Renal cortical epithelial cell (primary cell): ENCODE data around the gene CSNK1E. TPM values are rescaled to one million over a fixed set of nuclear protein-coding genes. Genes with fewer than 3 reads are reported as not detected.
A peak's percentile ranks its signal among the peaks of the same experiment; 100 is the strongest.

Experiments
- DNase-seq: peaks from one replicate; pipeline ENCODE4 v3.0.0-alpha.2; 2011; ENCODE audit warnings: low read depth
- total RNA-seq: library from RNA; depleted of rRNA; stranded (reverse); fragments of >200 nt; gene quantifications from 2 replicates; pipeline ENCODE4 v1.2.3, GENCODE V29; 2014

CSNK1E gene
- total RNA-seq, 1 donor from 2014 or later = 118 TPM

DNA sequence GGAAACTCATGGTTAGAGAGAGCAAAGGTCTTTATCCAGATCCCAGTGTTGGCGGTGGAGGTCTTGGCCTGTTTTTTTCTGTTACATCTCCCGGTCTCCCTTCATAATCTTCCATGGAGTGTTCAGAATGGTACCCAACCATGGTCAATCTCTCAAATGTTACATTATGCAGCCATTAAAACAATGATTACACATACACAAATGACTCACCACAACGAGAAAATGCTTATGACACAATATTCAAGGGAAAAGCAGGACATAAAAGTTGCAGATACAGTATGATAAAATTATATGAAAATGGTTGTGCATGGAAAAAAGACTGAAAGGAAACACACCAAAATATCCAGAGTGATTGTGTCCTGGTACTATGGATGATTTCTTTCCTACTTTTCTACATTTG is 17.8 kb upstream of the CSNK1E start:
- no peak for DNase-seq

DNA sequence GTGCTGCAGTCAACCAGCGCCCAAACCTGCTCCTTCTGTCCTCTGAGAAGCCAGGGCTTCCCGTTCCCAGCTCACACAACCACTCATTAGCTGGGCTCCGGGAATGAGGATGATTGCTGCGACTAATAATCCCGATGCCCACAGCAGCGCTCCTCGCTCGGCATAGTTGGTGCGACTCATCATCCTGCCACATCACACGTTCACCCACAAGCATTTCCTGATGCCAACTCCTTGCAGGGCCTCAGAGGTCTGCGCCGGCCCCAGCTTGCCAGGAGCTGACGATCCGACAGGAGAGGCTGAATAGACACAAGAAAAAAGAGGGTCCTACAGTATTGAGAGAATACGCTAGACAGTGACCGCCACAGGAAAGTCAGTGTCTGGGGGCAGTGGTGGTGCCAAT is 10.6 kb upstream of the CSNK1E start:
- peak; percentile 75 for DNase-seq

DNA sequence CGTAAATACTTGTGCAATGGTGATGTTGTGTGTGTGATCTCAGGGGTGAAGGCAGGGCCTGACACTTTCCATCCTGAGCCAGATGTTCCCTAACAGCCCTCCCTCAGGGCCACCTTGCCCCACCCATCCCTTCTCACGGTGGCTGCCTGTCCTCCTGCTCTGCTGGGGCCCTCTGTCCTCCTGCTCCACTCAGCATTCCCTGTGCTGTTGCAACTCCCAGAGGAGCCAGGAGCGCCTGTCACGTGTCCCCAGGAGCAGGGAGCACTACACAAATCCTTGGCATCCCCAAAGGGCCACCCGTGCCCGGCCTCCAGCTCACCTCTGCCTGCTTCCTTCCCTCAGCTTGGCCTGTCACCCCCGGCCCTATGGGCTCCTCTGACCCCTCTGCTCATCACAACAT is 10.2 kb upstream of the CSNK1E start:
- no peak for DNase-seq

DNA sequence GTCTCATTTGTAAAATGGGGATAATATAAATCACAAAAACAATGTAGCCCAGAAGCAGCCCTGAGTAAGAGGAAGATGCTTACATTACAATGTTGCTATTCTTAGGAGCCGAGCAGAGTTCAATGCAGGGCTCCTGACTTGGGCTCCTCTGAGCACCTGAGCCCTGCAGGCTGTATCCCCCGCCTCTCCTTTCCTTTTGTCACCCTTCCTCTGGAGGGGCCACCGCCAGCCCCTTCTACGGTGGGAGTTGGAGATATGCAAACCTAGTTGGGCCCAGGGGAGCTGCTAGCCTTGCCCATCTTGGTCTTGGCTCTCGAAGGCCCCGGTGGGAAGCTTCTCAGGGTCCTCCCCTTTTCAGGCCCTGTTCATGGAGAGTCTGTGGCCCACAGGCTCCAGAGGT is 8.4 kb upstream of the CSNK1E start:
- DNase-seq = no peak

DNA sequence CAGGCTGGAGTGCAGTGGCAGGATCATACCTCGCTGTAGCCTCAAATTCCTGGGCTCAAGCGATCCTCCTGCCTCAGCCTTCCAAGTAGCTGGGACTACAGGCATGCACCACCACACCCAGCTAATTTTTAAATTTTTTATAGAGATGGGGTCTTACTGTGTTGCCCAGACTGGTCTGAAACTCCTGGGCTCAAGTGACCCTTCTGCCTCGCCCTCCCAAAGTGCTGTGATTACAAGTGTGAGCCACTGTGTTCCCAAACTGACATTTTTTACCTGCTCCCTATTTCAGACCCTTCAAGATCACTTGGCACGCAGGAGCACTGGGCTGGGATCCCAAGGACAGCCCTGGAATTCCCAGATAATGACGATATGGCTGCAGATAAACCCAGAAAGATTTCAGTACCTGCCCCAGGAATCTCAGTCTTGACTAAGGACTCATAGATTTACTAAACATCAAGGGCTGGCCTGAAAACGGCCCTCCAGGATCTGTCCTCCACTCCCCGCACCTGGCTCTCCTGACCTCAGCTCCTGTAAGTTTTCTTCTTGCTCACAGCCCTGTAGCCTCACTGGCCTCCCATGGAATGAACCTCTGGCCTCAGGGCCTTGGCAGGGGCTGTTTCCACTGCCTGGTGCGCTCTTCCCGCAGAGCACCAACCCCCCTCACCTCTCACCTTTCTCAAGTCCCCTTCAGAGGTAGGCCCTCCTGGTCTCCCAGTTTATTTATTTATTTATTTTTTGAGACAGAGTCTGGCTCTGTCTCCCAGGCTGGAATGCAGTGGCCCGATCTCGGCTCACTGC is 3.6 kb upstream of the CSNK1E start:
- no peak for DNase-seq

DNA sequence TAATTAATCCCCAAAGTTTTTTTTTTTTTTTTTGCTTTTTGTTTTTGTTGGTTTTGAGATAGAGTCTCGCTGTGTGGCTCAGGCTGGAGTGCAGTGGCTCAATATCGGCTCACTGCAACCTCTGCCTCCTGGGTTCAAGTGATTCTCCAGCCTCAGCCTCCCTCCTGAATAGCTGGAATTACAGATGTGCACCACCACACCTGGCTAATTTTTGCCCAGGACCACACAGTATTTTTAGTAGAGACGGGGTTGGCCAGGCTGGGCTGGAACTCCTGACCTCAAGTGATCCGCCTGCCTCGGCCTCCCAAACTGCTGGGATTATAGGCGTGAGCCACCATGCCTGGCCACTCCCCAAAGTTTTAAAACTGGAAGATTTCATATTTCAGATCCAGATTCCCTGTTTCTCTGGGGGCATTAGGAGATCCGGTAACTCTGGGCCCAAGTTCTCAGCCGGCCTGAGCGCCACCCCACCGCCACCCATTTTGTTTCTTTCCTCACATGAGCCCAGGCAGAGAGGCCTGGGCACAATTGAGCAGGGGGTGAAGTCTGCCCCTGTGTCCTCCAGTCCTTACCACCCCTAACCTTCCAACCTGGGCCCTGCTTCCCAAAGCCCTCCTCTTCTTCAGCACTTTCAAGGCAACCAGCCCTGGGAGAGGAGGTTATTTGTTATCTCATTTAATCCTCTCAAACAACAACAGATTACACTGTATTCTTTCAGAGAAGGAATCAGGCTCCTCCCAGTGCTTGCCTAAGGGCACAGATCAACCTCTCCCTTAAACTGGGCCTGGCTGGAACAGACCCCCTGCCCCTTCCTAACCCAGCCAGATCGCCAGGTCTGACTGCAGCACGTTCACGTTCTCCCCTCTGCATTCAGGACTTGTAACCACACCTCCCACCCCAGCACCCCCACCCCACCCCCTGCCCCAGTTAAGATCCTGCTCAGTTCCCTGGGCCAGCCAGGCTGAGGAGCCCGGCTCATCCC is 1.9 kb upstream of the CSNK1E start:
- DNase-seq = no peak

DNA sequence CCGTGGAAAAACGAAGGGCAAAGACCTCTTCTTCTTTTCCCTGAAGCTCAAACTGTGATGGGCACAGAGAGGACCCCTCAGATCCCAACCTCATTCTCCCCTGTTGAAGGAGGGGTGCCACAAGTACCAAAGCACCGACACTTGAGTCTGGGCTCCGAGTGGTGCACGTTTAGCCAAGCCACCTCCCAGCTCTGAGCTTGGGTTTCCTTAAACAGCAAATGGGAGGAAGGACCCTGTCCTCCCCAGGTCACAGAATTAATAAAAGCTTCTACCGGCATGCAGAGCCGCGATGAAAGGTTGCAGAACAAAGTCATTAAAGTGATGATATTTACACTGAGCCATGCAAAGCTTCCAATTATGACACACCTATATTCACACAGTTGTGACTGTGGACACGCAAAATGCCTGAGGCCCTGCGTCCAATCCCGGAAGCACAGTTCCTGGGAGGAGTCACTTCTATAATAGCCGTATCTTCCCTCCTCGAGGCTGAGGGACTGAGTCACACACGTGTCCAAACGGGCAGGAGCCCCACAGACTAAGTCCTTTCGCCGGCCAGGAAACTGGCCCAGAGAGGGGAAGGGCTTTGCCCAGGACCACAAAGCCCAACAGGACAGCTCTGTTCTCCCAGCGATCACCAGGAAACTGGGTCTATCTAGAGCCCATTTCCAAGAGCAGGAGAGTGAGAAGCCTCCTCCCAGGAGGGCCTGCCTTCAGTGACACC is 922 bp upstream of the CSNK1E start:
- DNase-seq = peak; percentile 86

DNA sequence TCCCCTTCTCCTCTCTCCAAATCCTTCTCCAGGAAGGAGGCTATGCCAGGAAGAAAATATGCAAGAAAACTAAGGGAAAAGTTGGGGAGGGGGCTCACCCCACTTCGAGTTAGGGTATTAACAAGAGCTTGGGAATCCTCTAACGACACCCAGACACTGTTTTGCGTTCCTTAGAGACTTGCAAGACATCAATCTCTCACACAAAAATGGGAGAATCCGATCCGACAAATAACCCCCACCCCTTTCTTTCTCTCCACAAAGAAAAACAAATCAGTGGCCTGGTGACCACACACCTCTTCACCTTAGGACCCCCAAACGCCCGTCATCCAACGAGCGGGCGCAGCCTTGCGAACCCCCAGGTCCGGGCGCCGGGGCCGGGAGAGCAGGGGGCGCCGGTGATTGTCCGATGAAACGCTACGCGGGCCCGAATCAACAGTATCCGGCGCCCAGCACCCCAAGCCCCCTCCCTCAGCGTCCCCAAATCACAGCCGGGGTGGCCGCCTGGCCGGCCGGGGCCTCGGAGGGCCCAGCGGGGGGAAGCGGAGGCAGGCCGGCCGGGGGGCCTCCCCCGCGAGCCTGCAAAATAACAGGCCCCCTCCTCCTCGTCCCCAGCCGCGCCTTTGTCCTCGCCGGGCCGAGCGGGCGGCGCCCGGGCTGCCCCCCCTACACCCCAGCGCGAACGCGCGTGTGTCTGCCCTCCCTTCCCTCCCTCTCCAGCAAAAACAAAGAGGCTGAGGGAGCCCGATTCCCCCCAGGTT is 690 bp downstream of the CSNK1E start:
- no peak for DNase-seq

DNA sequence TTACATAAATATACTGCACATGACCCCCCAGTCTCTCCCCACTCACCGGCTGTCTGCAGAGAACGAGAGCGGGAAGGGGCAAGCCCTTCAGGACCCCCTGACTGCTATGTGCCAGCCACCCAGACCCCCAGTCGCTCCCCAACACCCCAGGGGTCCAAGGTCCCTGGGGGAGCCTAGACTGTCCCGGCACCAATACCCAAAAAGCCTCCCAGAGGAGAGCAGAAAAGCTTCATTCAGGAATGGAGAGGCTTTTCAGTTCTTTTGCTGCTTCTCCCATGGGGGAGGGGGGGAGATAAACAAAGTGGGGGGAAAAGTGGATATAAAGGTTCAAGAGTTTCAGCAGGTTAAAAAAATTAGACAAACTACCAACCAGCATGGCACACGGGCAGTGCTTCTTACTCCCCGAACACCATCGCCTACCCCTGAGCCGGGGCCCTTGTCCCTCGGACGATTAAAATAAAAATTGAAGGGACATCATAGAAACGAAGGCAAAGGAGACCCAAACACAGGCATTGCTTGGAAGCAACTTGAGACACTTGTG is 1.3 kb downstream of the CSNK1E start:
- no peak for DNase-seq

DNA sequence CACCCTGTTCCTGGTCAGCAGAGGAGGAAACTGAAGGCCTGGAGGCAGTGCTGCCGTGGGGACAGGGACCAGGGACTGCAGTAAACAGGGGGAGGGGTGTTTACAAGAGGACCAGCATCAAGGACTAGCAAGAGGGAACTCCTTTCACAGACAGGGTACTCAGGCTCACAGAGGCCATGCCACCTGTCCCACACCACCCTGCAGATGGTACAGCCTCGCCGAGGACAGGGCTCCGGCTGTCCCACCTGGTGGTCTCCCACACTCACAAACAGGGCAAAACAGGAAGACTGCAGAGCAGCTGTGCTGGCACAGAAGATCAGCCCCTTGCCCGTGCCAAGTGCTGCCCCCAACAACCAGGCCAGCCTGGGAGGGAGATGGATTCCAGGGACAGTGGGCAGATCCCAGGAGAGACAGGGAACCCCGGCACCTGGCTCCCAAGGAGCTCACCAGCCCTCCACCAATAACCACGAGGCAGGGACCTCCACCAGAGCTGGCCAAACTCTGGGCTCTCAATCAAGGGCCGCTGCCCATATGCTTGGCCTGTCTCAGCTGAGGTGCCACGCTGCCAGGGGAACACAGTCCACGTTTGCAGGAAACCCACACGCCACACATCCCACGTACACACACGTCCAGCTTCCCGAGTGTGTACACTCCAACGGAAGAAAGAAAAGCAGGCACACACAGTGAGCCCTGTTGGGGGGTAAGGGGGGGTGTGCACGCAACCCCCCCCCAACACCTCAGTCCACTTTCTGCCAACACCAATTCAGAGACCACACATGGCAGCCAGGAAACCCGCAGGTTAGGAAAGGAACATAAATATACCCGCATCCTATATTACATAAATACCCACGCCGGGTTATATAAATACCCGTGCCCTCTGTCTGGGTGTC is 2.1 kb downstream of the CSNK1E start:
- DNase-seq = no peak

DNA sequence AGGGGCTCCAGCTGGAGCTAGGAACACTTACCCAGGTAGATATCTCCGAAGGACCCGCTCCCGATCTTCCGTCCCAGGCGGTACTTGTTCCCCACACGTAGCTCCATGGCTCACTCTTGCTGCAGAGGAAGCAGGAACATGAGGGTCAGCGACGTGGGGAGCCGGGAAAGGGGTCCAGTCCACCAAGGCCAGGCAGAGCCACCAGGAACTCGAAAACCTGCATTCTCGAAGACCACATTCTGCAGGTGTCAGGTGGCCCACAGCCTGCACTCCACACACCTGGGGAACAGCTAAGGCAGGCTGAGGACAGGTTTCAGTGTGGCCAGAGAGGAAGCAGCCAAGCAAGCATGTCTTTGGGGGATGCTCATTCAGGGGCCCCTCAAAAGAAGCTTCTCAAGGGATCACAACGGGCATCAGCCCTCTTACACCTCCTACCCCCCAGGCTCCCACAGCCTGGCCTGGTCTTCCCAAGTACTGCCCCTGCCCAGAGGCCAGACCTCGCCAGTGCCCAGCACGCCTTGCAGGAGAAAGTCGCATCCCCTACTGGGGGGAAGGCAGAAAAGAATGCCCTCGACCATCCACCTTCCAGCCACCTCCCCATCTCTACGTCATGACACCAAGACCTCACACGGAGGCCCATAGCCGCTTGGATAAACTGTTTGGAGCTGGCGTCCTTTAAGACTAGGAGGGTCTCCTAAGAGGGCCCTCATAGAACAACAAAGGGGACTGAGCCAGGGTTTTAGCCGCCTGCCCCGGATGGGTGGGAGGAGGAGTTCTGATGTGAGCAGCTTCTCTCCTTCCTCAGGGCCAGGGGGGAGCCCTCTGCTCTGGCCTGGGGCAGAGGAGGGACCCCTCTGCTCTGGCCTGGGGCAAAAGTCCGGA is 2.9 kb downstream of the CSNK1E start:
- DNase-seq = no peak

DNA sequence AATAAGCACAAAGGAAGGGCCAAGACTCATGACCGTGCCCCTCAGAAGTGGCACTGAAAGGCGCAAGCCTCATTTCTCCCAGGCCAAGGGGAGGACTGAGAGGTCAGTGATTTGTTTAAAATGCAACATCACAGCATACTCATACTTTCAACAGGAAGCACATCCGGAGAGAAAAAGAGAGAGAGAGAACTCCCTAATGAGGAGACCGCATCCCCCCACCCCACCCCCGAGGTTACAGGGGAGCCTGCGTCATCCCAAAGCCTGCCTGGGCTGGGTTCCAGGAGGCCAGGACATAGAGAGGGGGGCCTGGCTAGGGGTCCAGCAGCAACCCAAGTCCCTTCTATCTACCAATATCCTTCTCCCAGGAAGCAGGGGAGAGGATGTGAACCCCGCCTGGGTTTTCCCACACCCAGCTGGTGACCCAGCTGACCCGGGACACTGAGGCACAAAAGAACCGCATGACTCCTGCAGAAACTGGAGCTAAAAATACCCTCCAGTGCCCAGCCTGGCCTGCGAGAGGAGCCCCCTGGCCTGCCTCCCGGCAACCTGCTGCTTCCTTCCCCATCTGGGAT is 3.8 kb downstream of the CSNK1E start:
- peak; percentile 77 for DNase-seq

DNA sequence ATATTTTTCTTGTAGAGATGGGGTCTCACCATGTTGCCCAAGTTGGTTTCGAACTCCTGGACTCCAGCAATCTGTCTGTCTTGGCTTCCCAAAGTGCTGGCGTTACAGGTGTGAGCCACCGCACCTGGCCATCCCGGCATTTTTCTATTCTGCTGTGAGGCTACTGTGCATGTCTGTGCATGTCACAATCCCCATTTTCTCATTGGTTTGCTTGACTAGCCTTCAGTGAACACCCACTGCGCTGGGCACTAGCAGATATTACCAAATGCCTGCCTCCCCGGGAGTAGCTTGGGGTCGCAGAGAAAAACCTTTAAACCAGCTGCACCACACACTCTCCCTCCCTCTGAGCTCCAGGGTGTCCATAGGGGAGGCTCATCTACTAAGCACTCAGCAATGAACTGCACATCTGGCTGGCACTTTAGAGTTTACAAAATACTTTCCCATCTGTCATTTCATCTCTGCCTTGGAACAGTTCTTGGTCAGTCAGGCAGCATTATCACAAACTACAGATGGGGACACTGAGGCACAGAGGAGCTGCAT is 4.9 kb downstream of the CSNK1E start:
- DNase-seq = no peak

DNA sequence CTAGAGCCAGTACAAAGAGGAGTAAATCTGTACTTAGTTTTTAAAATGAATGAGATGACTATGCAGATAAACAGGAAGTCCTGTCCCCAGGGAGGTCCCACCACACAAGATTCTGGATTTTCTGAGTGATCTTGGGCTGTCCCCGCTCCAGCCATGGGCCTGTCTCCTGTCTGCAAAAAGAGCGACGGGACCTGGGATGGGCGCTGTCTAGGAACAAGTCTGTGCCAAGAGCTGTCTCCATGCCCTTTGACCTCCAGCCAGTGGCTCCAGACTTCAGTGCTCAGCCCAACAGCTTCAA is 6.0 kb downstream of the CSNK1E start:
- no peak for DNase-seq

DNA sequence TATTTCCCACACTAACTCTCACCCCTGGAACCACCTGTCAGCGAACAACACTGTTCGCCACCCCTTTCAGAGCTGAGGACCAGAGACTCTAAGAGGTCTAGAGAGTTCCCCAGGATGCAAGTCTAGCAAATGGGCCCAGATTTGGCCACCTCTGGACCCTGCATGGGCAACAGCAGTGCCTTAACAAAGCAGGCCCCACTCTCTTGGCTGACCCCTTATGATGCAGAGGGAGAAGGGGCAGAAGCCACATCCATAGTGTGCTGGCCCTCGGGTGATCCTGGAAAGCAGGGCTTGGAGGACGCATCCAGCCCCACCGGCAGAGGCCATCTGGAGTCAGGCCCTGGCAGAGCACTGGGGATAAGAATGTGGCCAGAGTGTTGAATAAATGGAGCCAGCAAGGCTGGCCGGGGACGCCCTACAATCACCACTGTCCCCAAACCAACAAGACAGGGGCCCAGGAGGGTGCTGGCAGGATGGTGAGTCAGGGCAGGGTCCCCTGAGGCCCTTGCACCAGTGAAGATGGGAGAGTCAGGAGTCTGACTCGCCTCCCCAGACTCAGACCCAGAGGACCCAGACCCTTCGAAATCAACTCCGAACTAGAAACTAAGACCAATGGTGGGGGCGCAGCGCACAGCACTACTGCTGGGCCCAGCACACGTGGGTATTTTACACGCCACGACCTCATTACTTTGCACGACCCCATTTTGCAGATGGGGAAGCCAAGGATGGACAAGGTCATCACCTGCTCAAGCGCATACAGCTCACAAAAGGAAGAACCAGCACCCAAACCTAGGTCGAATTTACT is 6.5 kb downstream of the CSNK1E start:
- DNase-seq = no peak

DNA sequence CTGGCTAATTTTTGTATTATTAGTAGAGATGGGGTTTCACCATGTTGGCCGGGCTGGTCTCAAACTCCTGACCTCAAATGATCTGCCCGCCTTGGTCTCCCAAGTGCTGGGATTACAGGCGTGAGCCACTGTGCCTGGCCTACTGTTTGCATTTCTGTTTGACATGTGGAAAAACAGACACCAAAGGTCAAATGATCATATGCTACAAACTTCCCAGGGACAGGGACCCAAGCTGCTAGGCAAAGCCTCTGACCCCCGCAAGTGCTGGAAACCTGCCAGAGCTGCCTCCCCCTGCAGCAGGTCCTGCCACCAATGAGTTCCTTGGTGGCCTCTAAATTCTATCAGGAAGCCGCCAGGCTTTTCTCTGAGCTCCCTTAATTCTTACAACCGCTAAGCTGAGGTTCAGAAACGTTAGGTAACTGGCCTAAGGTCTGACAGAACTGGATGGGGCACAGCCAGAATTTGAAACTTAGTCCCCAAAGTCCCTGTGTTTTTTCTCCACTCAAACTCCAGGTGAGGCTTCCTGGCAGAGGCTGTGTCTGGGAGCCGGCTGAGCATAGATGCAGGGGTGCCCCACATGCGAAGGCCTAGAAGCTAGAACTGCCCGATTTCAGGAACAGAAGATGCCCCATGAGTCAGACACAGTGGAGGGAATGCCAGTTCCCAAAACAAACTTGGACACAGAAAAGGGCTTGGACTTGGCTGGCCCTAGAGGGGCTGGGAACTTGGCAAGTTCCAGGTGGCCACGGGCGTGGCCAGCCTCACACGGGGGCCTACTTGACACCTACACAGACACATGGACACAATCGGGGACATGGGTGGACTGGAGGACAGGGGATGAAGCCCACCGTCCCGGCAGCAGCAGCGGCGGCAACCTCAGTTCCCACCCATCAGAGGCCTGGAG is 7.4 kb downstream of the CSNK1E start:
- no peak for DNase-seq
